Activated T-helper 17 cell treated with anti-CD3 and anti-CD28 coated beads, Interleukin-2, amount 50 U/mL, for 72 hours (primary cell): ENCODE results near the gene MICAL3. TPM values are rescaled to one million over a fixed set of nuclear protein-coding genes. Genes with fewer than 3 reads are reported as not detected.
"Not testable (repeated sequence)": the region's sequence is repeated elsewhere in the genome, so short reads cannot be mapped to it uniquely, and the experiment has no call there.

Experiments used
- ATAC-seq: fragments of 150-1000 bp; cut with Tn5 transposase; replicated peaks from 2 replicates; pipeline ENCODE4 v1.10.0; 2021; ENCODE audit warnings: mild to moderate bottlenecking, moderate library complexity
- H3K27ac Mint-ChIP-seq: one replicate; pipeline ENCODE4 v1.8.0; 2022; ENCODE audit warnings: mixed read lengths
- H3K27me3 Mint-ChIP-seq: one replicate; pipeline ENCODE4 v1.8.0; 2022; ENCODE audit warnings: mixed read lengths
- H3K36me3 Mint-ChIP-seq: one replicate; pipeline ENCODE4 v1.8.0; 2022; ENCODE audit warnings: low read depth, mild to moderate bottlenecking, mixed read lengths
- H3K4me1 Mint-ChIP-seq: one replicate; pipeline ENCODE4 v1.8.0; 2022; ENCODE audit warnings: mixed read lengths
- H3K4me3 Mint-ChIP-seq: one replicate; pipeline ENCODE4 v1.8.0; 2022; ENCODE audit warnings: mild to moderate bottlenecking, mixed read lengths
- H3K9me3 Mint-ChIP-seq: one replicate; pipeline ENCODE4 v1.8.0; 2022; ENCODE audit warnings: mixed read lengths
- total RNA-seq, 2 donors: library from RNA; stranded (reverse); gene quantifications; one replicate each; pipeline ENCODE4 v1.2.3, GENCODE V29; 2022

MICAL3 gene
- total RNA-seq, 2 donors from 2014 or later = 28.7 to 38.5 TPM

DNA sequence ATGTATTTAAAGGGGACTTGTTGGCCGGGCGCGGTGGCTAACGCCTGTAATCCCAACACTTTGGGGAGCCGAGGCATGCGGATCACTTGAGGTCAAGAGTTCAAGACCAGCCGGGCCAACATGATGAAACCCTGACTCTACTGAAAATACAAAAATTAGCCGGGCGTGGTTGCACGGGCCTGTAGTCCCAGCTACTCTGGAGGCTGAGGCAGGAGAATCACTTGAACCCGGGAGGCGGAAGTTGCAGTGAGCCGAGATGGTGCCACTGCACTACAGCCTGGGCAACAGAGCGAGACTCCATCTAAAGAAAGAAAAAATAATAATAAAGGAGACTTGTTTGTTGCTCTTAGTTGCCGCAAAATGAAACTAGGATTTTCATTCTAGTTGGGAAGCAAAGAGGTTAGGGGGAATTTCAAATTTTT is 22.5 kb downstream of the MICAL3 start:
- peak overlapping the region; percentile 98 for H3K27ac Mint-ChIP-seq

GRCh38 chr22:18001040-18001893 is 23.1 kb downstream of the MICAL3 start:
- ATAC-seq = peak; percentile 72
- no peaks in the 10 kb centered on the region for H3K9me3 Mint-ChIP-seq
- peak overlapping the region; percentile 98 for H3K27ac Mint-ChIP-seq
- no peaks in the 10 kb centered on the region for H3K27me3 Mint-ChIP-seq
- H3K4me1 Mint-ChIP-seq = peaks cover 27% of the 10 kb centered on the region
- peak overlapping the region; percentile 91 for H3K4me3 Mint-ChIP-seq
- peaks cover 5% of the 10 kb centered on the region for H3K36me3 Mint-ChIP-seq

More for the DNA sequence above, 22.5 kb downstream of the MICAL3 start:
- H3K36me3 Mint-ChIP-seq, ATAC-seq, H3K27me3 Mint-ChIP-seq, H3K9me3 Mint-ChIP-seq: not testable (repeated sequence)
- H3K4me1 Mint-ChIP-seq = peaks cover 27% of the 10 kb centered on the region
- H3K4me3 Mint-ChIP-seq = peak overlapping the region; percentile 91

DNA sequence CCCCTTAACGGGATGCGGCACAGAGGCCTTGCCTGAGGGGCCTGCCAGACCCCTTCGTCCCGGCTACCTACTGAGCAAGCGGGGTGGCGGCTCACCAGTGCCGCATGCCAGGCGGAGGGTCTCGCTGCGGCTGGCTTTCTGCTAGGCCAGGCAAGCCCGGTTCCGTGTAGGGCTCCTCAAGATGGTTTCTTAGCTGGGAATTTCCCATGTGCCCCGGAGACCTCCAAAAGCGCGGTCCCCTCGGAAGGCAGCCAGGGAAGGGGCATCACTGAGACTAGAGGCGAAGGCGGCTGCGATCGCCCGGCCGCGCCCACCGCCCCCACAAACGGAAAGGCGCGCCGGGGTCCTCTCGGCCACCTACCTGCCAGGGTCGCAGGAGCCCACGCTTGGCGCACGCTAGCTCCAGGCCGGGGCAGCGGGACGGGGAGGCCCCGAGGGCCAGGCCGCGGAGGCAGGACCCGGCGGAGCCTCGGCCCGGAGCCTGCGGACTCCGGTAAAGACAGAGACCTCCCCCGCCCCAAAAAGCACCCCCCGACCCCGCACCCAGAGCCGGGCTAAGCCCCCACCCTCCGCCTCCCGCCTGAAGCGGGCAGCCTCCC is 23.8 kb downstream of the MICAL3 start:
- no peaks in the 10 kb centered on the region for H3K9me3 Mint-ChIP-seq
- H3K27me3 Mint-ChIP-seq = no peaks in the 10 kb centered on the region
- no peak for ATAC-seq
- peaks cover 27% of the 10 kb centered on the region for H3K4me1 Mint-ChIP-seq
- peak overlapping the region; percentile 62 for H3K4me3 Mint-ChIP-seq
- no peak overlapping the region for H3K27ac Mint-ChIP-seq
- H3K36me3 Mint-ChIP-seq = peaks cover 5% of the 10 kb centered on the region

GRCh38 chr22:17999851-18000250 is 24.5 kb downstream of the MICAL3 start:
- H3K9me3 Mint-ChIP-seq = no peaks in the 10 kb centered on the region
- H3K36me3 Mint-ChIP-seq = peaks cover 5% of the 10 kb centered on the region
- peak overlapping the region; percentile 62 for H3K4me3 Mint-ChIP-seq
- no peaks in the 10 kb centered on the region for H3K27me3 Mint-ChIP-seq
- H3K27ac Mint-ChIP-seq = no peak overlapping the region
- ATAC-seq = no peak
- peaks cover 27% of the 10 kb centered on the region for H3K4me1 Mint-ChIP-seq

DNA sequence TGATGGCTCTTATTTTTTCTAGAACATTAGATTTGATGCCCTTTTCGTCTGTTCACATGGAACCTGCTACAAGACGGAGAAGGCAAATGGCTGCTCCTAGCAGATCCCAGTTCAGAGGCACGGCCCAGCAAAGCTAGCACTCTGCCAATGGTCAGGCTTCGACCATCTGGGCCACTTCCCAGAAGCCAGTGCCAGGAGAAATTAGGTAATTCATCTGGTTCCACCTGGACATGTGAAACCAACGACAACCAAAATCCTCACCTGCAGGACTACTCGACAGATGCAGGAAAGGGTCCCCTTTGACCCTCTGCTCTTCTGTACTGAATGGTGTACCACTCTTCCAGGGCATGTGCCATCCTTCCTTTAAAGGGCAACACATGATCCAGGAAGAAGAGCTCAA is 25.4 kb downstream of the MICAL3 start:
- Mint-ChIP-seq H3K27ac (no peak overlapping the region), H3K36me3 (peaks cover 5% of the 10 kb centered on the region), H3K27me3 (no peaks in the 10 kb centered on the region), H3K4me3 (peak overlapping the region; percentile 62), H3K9me3 (no peaks in the 10 kb centered on the region), H3K4me1 (peaks cover 27% of the 10 kb centered on the region)
- no peak for ATAC-seq

- H3K27ac Mint-ChIP-seq = peak overlapping the region; percentile 76
- no peaks in the 10 kb centered on the region for H3K27me3 Mint-ChIP-seq
- peak overlapping the region; percentile 75 for H3K4me3 Mint-ChIP-seq
- peaks cover 5% of the 10 kb centered on the region for H3K36me3 Mint-ChIP-seq
- ATAC-seq = no peak
- no peaks in the 10 kb centered on the region for H3K9me3 Mint-ChIP-seq
- peaks cover 27% of the 10 kb centered on the region for H3K4me1 Mint-ChIP-seq
Measured at GRCh38 chr22:17997456-17997855, 26.9 kb downstream of the MICAL3 start.

DNA sequence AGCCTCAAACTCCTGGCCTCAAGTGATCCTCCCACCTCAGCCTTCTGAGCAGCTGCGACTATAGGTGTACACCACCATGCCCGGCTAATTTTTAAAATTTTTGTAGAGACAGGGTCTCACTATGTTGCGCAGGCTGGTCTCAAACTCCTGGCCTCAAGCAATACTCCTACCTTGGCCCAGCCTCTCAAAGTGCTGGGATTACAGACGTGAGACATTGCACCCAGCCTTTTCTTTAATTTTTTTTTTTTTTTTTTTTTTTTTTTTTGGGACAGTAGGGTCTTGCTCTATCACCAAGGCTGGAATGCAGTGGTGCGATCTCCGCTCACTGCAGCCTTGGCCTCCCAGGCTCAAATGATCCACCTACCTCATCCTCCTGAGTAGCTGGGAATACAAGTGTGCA is 29.1 kb downstream of the MICAL3 start:
- H3K27ac Mint-ChIP-seq, H3K36me3 Mint-ChIP-seq, ATAC-seq, H3K27me3 Mint-ChIP-seq, H3K9me3 Mint-ChIP-seq, H3K4me3 Mint-ChIP-seq: not testable (repeated sequence)
- peaks cover 20% of the 10 kb centered on the region for H3K4me1 Mint-ChIP-seq

DNA sequence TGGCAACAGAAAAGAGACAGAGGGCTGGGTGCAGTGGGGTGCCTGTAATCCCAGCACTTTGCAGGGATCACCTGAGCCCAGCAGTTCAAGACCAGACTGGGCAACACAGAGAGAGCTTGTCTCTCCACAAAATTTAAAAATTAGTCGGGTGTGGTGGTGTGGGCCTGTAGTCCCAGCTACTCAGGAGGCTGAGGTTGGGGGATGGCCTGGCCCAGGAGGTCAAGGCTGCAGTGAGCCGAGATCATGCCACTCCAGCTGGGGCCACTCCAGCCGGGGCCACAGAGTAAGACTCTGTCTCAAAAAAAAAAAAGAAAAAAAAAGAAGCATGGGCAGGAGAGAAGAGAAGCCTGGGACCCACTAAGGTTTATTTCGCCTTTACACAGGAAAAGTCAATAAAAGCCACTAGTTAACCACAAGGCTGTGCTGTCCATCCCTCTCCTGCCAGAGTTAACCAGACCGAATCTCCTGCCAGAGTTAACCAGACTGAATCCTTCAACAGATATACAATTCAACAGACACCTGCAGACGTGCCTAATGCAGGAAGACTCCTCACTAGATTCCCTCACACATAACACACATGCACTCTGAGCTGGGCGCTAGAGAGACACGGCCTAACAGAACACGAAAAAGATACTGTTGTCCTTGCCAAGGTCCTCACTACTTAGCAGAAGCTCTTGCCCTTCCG is 29.8 kb downstream of the MICAL3 start:
- Mint-ChIP-seq H3K27ac (no peak overlapping the region), H3K4me1 (peaks cover 15% of the 10 kb centered on the region), H3K4me3 (no peak overlapping the region), H3K27me3 (no peaks in the 10 kb centered on the region), H3K9me3 (no peaks in the 10 kb centered on the region), H3K36me3 (no peaks in the 10 kb centered on the region)
- ATAC-seq = no peak

DNA sequence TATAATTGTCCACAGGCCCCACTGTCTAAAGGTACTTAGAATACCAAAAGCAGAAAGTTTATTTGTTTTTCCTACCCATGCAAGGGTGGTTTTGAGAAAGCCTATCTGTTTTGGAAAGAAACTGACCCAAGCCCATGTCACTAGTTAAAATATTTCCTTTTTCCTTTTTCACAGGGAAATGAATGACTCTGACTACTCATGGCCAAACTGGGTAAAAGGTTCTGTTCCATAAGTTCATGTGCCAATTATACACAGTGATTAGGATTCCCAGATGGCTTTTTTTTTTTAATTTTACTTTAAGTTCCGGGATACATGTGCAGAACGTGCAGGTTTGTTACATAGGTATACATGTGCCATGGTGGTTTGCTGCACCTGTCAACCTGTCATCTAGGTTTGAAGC is 31.4 kb downstream of the MICAL3 start:
- H3K4me1 Mint-ChIP-seq = peaks cover 18% of the 10 kb centered on the region
- ATAC-seq, H3K27me3 Mint-ChIP-seq, H3K9me3 Mint-ChIP-seq, H3K4me3 Mint-ChIP-seq, H3K36me3 Mint-ChIP-seq, H3K27ac Mint-ChIP-seq: not testable (repeated sequence)

DNA sequence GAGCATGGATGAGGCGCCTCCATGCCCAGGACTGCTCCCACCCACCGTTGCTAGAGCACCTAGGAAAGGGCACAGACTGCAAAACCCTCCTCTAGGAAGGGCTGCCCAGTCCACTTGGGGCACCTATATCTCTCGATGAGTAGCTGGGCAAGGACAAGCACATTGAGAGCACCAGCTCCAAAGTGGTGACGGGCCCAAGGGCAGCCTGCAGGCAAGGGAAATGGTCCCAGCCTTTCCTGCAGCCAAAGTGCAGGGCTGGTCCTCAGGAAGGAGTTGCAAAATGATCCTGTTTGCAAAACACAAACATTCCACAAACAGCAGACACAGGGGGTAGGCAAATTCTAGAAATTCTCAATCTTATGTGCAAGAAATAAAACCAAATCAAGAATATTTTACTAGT is 32.4 kb downstream of the MICAL3 start:
- H3K9me3 Mint-ChIP-seq, H3K27me3 Mint-ChIP-seq, ATAC-seq, H3K4me3 Mint-ChIP-seq, H3K36me3 Mint-ChIP-seq, H3K27ac Mint-ChIP-seq: not testable (repeated sequence)
- H3K4me1 Mint-ChIP-seq = peaks cover 13% of the 10 kb centered on the region

DNA sequence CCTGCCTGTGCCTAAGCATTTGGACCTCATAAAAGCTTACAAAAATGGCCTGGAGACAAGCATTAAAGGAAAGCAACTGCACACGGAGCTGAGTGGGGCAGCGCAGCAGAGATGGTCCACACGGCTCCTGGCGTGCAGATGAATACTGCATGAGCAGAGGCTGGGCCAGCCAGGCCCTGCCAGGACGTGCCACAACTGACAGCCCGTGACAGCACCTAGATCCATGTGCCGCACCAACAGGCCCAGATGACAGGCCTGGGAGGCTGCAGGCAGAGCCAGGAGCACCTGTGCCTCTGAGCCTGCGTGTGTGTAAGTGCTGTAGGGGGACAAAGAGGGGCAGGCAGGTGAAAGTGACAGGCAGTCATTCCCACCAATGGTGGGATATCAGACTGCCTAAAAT is 33.4 kb downstream of the MICAL3 start:
- no peaks in the 10 kb centered on the region for H3K27me3 Mint-ChIP-seq
- no peaks in the 10 kb centered on the region for H3K9me3 Mint-ChIP-seq
- H3K4me1 Mint-ChIP-seq = peaks cover 13% of the 10 kb centered on the region
- no peak for ATAC-seq
- no peak overlapping the region for H3K27ac Mint-ChIP-seq
- no peaks in the 10 kb centered on the region for H3K36me3 Mint-ChIP-seq
- no peak overlapping the region for H3K4me3 Mint-ChIP-seq

- no peak overlapping the region for H3K4me3 Mint-ChIP-seq
- no peaks in the 10 kb centered on the region for H3K36me3 Mint-ChIP-seq
- ATAC-seq = no peak
- no peaks in the 10 kb centered on the region for H3K9me3 Mint-ChIP-seq
- peak overlapping the region; percentile 34 for H3K27ac Mint-ChIP-seq
- H3K4me1 Mint-ChIP-seq = peaks cover 13% of the 10 kb centered on the region
- no peaks in the 10 kb centered on the region for H3K27me3 Mint-ChIP-seq
Measured at GRCh38 chr22:17990147-17990546, 34.2 kb downstream of the MICAL3 start.

DNA sequence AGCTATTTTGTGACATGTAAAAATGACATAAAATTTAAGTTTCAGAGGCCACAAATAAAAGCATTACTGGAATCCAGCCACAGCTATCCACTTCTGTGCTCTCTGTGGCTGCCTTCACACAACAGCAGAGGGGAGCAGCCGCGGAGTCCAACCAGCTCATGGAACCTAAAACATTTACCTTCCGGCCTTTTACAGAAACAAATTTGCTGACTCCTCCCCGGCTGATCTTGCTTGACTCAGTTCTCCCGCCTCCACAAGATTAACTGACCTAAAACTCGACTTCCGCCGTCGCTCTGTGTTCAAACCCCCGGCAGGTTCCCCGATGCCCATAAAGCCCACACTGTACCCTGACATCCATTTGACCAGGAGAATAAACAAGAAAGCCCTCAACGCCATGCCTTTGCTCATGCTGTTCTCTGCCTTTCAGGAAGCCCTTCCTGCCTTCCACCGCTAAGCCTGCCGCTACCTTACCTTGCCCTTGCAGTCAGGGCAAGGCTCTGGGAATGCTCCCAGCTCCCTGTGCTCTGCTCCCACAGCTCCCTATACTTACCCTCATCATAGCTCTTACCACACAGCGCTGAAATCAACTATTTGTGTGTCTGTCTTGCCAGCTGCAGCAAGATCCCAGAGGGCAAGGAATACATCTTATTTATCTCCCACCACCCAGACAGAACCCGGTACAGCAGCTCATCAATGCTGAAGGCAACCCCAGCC is 35.4 kb downstream of the MICAL3 start:
- Mint-ChIP-seq H3K27me3 (no peaks in the 10 kb centered on the region), H3K27ac (peak overlapping the region; percentile 34), H3K4me1 (peaks cover 16% of the 10 kb centered on the region), H3K9me3 (no peaks in the 10 kb centered on the region), H3K36me3 (no peaks in the 10 kb centered on the region), H3K4me3 (no peak overlapping the region)
- no peak for ATAC-seq

GRCh38 chr22:17985606-17986005 is 38.8 kb downstream of the MICAL3 start:
- H3K27ac Mint-ChIP-seq = peak overlapping the region; percentile 58
- H3K27me3 Mint-ChIP-seq = no peaks in the 10 kb centered on the region
- no peaks in the 10 kb centered on the region for H3K36me3 Mint-ChIP-seq
- H3K4me1 Mint-ChIP-seq = peaks cover 30% of the 10 kb centered on the region
- no peak overlapping the region for H3K4me3 Mint-ChIP-seq
- H3K9me3 Mint-ChIP-seq = no peaks in the 10 kb centered on the region
- ATAC-seq = no peak
